GM18870 (cell line): ENCODE measurements around the gene RAB30.

ENCODE experiments used
- ATAC-seq: cut with Tn5 transposase; IDR thresholded peaks from one replicate; pipeline ENCODE4 v1.9.1; 2021; ENCODE audit warnings: moderate library complexity; ENCODE audit not compliant: unreplicated experiment

The RAB30 gene

DNA sequence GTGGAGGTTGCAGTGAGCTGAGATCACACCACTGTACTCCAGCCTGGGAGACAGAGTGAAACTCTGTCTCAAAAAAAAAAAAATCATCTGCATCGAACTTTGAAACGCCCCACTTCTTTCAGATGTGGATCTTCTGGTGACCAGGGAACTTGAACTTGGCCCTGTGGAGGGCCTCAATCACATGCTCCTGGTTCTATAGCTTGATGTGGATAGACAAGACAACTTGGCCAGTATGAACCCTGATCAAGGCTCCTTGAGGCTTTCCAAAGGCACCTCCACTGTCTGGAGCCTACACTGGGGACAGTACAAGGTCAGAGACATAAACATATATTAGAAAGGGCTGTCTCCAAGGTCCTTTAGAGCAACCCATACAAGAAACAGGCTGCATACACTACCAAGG is 30.6 kb downstream of the RAB30 start:
- ATAC-seq, result no peak

DNA sequence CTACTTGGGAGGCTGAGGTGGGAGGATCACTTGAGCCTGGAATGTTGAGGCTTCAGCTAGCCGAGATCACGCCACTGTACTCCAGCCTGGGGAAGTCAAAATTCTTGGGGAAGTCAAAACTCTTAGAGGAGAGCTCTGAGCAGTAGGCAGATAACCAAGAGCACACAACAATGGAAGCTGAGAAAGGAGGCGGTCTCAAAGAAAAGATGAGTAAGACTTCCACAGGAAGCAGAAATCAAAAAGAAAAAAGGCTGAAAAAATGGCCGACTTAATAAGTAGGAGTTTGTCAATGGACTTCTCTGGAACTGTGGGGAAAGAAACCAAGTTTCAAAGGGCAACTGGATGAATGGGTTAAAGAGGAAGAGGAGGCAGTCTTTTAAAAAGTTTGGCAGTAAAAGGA is 32.1 kb downstream of the RAB30 start:
- ATAC-seq, result no peak

DNA sequence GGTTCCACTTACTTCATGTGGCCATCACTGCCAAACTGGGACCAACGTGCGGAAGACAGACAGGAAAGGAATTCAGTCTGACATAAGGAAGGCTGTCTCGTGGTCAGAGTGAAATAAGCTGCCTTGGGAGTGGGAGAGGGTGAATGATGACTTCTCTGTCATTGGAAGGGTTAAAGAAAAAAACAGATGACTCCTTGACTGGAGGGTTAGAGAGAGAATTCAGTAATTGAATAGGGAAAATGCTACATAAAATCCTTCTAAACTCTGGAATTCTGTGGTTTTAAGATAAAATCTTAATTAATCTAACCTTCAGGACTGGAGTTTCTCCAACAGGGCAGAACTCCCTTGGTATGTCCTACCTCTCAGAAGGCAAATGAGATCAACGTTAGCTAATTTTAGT is 33.8 kb downstream of the RAB30 start:
- no peak for ATAC-seq

DNA sequence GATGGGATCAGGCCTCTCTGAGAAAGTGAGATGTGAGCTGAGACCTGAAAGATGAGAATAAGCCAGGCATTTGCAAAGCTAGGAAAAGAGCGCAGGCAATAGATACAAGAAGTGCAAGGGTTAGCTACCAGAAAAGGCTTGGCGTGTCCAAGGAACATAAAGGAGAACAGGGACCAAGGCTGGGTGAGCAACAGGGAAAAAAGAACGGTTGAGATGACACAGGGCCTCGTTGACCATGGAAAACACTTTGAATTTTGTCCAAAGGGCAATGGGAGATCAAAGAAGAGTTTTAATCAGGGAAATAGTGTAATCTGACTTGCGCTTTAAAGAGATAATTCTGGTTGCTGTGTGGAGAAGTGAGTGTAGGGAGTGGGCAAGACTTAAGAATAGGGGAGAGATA is 35.0 kb downstream of the RAB30 start:
- ATAC-seq, result no peak

DNA sequence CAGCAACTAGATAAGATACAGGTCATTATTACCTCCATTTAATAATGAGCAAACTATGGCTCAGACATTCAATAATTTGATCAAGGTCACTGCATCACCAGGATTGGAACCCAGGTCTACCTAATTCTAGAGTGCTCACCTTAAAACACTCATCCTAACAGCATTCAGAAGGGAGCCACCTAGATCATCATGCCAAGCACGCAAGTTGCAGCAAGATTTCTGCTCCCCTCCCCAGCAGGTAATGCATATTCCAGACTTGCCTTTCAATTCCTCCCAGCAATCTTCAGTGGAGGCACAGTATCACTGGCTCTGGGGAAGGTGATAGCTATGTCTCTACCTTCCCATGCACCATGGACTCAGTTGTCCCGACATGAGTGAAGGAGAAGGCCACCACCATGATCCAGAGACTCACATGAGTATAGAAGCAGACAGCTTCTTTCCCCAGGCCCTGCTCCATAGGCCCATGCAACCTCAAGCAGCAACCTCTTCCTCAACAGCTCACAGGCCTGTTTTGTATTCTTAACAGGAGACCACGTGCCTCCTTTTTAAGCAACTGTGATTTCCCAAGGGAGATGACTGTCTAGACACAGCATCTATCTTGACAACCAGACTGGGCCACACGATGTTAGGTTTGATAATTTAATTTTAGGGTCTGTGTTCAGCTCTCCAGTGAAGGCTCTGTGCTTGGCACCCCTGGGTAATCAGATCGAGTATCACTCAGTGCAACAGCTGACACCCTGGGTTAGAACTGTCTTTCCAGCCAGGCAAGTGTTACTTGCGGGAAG is 36.4 kb downstream of the RAB30 start:
- peak; percentile 54 for ATAC-seq

DNA sequence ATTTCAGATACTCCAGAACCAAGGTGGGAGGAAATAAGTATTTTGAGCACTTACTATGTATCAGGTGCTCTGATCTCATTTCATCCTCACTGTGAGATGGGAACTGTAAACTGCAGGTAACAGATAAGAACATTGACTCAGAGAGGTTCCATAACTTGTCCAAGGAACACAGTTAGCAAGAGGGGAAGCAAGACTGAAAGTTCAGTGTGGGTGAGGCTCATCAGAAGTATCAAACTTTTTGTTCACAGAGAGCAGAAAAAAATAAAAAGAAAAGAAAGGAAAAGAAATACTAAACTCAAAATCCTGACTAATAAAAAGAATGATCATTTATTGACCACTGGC is 37.1 kb downstream of the RAB30 start:
- ATAC-seq, result no peak

DNA sequence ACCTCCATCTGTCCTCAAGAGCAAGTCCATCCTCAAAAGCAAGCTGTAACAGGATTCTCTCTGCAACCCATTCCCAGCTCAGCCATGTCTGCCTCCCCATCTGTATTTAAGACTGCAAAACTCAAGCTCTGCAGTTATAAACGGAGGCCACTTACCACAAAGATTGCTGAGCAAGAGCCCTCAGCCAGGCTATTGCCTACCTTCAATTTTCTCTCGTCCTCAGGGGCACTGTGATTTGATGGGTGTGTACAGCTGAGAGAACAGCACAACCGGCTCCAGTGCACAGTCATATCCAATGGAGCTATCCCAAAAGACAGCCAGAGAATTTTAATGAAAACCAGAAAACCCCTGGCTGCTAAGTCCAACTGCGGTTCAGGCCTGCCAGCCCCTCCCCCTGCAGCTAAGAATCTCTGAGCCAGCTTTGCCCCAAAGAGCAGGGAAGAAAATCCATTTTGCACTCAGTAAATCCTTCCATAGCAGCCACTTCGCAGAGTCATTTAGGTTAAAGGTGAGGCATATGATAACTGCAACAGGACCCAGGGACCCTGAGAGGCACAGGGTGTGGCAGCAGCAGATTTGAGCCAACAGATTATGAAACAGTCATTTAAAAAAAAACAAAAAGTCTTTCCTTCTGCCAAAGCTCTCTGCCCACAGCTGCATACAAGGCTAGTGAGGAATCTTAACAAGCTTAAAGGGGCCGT is 37.6 kb downstream of the RAB30 start:
- ATAC-seq, result no peak

DNA sequence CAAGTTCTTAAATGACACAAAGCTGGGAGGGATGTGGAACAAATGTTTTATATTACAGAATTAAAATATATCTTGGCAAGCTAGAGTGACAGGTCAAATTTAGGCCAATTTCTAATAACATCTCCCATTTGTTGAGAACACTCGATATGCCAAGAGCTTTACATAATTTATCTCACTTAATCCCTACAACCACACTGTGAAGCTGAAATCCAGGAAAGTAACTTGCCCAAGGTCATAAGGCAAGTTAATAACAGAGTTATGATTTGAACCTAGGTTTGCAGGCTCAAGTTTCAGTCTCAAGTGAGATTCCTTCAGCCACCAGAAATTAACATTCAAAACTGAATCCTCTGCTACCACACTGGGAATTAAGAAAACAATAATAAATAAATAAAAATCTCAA is 38.3 kb downstream of the RAB30 start:
- no peak for ATAC-seq

DNA sequence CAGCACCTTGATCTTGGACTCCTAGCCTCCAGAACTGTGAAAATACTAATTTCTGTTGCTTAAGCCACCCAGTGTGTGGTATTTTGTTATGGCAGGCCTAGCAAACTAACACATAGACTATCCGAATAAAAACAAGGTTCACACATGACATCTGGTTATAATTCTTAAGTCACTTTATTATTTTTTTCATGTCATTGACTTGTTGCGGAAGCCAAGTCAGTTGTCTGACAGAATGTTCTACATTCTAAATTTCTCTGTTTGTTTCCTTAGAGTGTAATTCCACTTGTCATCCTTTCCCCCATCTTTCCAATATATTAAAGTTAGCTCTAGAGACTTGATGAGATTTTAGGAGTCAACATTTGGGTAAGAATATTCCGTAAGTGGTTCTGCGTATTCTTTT is 40.6 kb downstream of the RAB30 start:
- ATAC-seq, result no peak

DNA sequence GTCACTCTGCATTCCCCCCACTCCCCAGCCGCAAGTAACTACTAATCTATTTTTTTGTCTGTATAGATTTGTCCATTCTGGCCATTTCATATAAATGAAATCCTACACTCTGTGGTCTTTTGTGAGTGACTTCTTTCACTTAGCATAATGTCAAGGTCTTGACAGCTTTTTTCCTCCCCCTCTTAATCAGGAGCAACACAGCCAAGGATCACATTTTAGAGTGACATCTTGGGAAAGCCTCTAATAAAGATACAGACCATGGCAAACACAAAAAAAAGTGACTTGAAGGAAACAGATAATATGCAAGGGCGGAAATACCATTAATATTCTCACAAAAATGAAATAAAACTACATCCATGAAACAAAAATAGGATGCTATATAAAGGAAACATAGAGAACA is 43.9 kb downstream of the RAB30 start:
- no peak for ATAC-seq

DNA sequence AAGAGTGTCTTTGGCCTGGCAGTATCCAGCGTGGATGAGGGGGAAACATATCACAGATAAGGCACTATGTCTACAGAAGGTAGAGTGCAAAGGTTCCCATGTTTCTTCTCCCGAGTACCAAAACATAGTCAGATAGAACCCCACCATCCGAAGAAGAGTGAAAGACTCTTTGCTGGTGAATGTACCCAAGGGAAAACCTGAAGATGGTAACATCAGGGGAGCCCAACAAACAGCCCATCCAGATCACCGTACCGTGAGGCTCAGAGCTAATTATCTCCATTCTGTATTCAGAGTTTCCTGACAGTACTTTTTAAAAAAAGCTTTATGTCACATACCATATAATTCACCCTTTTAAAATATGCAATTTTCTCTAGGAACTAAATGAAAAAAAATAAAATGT is 44.4 kb downstream of the RAB30 start:
- ATAC-seq, result no peak

DNA sequence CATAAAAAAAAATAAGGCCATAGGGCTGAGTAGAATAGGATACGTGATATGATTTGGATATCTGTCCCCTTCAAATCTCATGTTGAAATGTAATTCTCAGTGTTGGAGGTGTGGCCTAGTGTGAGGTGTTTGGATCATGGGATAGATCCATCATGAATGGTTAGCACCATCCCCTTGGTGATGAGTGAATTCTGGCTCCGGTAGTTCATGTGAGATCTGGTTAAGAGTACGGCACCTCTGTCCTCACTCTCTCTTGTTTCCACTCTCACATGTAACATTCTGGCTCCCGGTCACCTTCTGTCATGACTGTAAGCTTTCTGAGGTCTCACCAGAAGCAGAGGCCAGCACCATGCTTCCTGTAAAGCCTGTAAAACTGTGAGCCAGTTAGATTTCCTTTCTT is 45.5 kb downstream of the RAB30 start:
- ATAC-seq, result no peak

DNA sequence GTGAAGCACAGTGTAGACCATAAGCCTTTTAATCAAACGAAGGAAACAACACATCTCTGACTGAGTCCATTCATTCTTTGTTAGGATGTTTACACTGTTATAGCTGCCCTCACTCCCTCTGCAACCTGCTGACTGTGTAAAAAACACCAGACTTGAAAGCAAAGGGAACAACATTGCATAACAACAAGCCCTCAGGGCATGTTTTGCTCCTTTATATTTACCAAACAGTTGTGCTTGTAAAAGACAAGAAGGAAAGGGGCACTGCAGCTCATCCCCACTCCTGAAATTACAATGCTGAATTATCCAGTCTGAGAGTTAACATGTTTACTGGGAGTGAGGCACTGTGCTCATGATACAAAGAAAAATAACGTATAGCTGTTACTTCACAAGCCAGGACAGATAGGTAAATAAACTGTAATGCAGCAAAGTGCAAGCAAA is 46.4 kb downstream of the RAB30 start:
- no peak for ATAC-seq

DNA sequence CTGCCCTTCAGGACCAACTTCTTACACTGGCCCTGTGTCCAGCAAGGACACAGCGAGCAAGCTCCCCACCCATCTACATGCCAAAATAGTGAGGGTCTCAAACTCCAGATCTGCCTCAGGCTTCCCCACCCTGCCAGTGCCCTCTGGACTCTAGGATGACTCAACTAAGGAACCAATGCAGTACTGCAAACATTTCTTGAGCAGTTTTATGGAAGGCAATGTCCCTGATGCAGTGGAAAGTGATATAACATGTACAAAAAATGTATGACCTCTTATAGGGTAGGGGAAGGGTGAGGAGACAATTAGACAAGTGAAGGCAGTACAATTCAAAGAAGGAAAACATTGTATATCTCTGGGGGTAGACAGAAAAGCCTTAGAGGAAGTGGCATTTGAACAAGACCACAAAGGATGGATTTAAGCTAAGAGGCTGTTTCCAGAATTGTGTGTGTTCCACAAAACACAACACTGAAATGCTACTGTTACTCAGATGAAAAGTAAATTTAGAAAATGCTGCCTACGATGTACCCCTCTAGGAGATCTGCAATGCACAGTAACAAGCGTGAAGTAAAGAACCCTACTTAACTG is 47.3 kb downstream of the RAB30 start:
- no peak for ATAC-seq

DNA sequence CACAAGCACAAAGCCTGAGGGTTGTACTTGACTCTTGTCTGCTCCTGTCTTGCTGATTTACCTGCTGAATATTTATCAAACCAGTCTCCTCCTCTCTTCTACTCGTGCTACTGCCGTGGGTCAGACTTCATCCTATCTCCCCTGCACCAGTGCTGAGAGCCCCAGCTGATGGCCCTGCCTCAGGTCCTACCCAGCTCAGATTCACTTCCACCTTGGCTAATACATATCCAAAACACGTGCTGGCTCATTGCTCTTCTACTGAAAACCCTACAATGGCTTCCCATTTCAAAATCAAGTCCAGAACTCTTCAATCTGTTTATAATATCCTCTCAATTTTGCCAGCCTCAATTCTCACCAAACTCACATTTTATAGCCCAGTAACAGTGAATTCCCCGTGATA is 48.3 kb downstream of the RAB30 start:
- no peak for ATAC-seq

DNA sequence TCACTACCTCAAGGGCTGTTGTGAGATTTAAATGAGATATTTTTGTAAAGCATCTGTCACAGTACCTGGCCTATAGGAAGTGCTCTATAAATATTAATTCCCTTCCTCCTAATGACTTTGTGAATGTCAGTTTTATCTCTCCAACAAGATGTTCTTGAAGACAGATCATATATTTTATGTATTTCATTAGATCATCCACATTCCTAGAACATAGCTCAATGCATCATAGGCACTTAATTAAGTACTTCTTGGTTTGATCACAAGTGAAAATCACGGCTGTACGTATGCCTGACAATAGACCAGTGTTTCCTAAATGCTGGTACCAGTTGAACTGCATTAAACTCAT is 49.9 kb downstream of the RAB30 start:
- ATAC-seq, result no peak

DNA sequence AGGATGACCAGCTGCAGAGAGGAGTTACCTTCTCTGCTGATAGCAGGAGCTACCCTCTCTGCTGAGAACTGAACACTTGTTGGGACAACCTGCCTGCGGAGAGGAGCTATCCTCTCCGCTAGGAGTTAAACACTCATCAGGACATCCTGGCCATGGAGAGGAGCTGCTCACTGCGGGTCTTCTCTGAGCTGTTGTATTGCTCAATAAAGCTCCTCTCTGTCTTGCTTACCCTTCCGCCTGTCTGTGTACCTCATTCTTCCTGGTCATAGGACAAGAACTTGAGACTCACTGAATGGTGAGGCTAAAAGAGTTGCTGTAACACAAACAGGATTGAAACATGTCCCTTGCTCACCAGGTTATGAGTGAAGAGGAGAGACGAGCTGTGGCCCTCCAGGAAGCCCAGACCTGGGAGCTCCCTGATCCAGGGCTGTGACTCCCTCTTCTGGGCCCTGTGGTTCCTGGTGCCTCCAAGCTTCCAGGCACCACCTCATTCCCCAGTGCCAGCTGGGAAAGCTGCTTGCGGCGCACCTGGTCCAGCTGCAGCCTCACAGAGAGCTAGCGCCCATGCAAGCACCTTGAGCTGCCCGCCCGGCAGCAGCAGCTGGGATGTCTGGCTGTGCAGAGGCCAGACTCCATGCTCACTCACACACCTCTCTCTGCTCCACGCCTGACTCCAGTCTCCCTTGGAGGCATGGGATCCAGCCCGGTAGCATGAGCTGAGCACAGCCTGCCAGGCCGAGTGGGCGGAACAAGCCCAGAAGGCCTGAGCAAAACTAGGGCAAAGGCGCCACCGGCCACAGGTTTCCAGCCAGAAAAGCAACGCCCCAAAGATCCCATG is 50.5 kb downstream of the RAB30 start:
- no peak for ATAC-seq

DNA sequence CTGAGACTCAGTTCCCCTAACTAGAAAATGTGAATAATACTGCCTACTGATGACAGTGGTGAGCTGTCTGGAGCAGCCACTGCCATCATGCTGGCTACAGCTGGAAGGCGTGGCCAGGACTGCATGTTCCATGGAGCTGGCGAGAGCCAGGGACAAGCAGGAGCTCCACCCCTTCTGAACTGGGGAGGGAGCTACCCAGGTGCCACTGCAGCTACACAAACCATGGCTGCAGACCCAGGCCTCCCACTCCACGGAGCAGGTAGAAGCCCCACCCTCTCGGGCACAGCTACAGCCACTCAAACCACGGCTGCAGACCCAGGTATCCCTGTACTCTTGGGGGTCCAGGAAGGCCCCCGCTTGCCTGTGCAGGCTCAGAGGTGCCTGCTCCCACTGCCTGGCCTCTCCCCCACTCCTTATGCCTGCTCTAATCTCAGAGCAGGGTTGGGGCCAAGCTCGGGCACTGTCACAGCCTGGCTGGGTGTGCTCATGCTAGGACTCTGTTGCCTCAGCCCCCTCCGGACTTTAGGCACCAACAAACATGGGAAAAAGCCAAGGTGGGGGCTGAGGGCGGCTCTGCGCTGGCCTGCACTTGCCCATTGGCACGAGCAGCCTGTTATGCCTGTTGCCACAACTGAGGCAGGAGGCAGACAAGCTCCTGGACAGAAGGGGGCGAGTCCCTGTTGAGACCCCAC is 51.7 kb downstream of the RAB30 start:
- no peak for ATAC-seq

DNA sequence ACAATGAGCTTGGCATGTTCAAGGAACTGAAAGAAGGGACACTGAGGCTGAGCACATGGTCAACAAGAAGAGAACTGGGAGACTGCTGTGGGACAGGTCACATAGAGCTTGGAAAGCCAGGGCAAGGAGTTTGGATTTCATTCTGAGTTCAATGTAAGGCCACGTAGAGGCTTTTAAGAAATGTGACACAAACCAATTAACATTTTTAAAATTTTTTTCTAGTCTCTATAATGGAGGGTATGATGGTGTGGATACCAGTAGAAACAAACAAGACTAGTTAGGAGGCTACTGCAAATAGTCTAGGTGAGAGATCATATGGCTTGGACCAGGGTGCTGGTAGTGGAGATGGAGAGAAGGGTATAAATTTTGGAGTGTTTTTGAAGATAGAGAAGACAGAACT is 56.7 kb downstream of the RAB30 start:
- ATAC-seq, result no peak

DNA sequence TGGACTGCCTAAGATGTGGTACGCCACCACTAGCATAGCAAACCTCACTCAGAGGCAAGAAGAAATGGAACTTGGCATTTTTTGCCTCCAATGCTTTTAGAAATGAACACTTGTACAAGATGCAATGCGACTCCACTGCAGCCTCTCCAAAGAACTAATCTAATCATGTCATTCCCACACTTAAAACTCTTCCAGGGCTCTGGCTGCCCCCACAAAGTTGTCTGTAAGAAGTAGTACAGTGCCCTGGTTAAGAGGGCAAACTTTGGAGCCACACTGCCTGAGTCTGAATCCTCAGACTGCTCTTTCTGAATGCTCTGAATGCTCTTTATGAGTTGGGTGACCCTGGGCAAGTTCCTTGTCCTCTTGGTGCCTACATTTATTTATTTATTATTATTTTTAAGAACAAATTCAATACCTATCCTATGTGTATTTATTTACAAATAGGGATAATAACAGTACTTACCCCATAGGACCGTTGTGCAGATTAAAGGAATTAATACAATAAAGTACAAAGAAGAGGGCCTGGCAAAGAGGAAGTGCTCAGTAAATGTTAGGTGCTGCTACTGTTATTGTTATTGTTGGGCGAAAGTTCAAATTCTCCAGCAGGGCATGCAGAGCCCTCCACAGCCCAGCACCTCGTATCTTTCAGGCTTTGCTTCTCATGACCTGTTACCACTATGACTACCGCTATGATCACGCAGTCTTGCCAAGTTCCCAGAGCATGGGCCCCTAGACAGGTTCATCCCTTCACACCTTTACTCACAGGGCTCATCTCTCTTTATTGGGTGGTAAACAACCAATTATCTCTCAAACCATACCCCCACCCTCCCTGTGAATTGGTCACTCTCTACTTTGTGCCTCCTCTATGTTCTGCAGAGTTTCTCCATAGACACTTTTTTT is 59.3 kb downstream of the RAB30 start:
- no peak for ATAC-seq
